Cardiac septum (tissue), 1 donor: ENCODE results near the gene SLC25A38. TPM values are rescaled to one million over a fixed set of nuclear protein-coding genes. Genes with fewer than 3 reads are reported as not detected.
A peak's percentile ranks its signal among the peaks of the same experiment; 100 is the strongest.
"Not testable (repeated sequence)": the region's sequence is repeated elsewhere in the genome, so short reads cannot be mapped to it uniquely, and the experiment has no call there.

Experiments
- DNase-seq: peaks from one replicate; pipeline ENCODE4 v3.0.0-alpha.2; 2020; ENCODE audit warnings: low spot score
- intact Hi-C: fragments of 100-400 bp; cut with DNase I; formaldehyde crosslinking; loops from one replicate; pipeline ENCODE4 v1.14.0; 2022
- total RNA-seq: library from RNA; stranded (reverse); fragmentation: NEBNext Ultra II Directional; extraction: Animal tissue kit (Norgen Biotek cat#: 25700); gene quantifications from one replicate; pipeline ENCODE4 v1.2.1, GENCODE V29; 2021
- donor health status: DM: no; HTN: no; CAD: no.

The SLC25A38 gene
- total RNA-seq, 1 donor from 2014 or later = 14.6 TPM

DNA sequence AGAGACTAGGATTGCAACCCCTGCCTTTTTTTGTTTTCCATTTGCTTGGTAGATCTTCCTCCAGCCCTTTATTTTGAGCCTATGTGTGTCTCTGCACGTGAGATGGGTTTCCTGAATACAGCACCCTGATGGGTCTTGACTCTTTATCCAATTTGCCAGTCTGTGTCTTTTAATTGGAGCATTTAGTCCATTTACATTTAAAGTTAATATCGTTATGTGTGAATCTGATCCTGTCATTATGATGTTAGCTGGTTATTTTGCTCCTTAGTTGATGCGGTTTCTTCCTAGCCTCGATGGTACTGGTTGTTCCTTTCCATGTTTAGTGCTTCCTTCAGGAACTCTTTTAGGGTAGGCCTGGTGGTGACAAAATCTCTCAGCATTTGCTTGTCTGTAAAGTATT lies 12.7 kb upstream of the SLC25A38 start:
- intact Hi-C loops = not testable (repeated sequence)

DNA sequence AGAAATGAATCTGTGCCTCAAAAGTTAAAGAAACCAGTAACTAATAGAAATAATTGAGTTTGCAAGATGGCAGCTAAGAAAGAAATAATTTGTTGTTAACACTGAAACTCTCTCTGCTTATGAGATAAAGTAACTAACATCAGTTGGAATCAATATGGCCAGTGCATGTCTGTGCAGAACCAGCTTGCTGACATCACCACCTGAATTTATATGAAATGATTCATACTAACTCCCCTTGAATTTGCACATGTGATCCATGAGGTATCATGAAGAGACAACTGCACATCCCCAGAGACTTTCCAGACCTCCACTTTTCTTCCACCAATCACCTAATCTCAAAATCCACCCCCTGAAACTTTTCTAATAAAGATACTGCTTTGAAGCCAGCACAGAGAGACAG lies 10.3 kb upstream of the SLC25A38 start:
- no peak for DNase-seq
- intact Hi-C loops = no loop called here

More for the DNA sequence above, 12.7 kb upstream of the SLC25A38 start:
- DNase-seq = not testable (repeated sequence)

DNA sequence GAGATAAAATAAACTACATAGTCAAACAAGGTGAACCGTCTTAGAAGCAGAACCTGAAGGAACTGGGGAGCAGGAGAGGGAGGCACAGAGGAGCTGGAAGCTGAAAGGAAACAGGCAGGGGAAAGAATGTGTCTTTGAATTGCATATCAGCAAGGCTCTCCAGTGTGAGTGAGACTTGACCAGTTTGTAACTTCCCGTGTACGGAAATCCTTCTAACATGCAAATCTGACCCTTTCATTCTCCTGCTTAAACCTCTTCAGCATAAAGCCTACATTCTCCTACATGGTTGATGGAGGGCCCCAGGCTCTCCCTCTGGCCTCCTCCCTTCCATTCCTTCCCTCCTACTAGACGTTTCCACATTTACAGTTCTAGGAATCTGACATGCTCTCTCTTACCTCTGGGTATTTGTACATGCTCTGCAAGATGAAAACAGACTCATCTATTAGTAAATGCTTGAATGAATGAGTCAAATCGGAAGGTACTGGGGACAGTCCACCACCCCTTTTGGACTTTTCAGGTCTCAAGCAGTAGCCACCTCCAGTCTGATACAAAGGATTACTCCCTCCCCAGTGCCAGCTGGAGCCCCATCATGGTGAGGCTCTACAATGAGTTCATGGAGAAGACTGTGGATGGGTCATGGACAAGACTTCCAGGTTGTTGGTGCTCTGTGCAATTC lies 6.1 kb upstream of the SLC25A38 start:
- intact Hi-C loops = no loop called here
- DNase-seq = no peak

DNA sequence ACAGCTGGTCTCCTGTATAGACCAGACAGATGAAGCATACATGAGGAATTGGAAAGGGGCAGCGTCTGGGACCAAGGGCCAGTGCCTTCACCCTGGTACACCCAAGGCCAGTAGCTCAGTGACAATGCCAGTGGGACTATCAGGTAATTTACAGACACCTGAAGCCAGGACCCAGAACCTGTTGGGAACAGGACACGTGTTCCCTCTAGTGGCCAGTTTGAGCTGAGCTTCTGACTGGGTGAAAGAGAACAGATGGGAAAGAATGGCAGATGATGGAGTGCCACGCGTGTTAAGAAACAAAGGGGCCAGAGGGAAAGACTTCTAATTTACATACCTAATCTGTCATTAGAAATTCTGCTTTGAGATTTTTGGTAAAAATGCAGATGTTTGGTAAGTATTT lies 5.1 kb upstream of the SLC25A38 start:
- intact Hi-C loops = no loop called here
- no peak for DNase-seq

DNA sequence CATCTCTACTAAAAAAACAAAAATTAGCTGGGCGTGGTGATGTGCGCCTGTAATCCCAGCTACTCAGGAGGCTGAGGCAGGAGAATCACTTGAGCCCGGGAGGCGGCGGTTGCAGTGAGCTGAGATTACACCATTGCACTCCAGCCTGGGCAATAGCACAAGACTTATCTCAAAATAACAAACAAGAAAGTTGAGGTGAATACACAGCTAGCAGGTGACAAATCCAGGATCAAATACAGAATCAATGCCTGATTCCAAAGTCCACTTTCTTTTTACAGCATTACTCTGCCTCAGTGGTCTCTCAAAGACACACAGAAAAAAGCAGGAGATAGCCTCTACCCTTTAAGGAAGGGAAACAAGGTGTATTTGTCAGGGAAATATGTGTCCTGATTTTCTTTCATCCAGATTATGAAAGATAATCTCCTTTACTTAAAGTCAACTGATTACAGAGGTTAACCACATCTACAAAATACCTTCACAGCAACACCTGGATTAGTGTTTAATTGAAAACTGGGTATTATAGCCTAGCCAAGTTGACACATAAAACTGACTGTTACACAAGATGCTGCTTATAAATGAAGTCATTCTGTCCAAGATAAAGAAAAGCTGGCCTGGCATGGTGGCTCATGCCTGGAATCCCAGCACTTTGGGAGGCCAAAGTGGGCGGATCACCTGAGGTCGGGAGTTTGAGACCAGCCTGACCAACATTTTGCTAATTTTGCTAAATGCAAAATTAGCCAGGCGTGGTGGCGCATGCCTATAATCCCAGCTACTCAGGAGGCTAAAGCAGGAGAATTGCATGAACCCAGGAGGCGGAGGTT lies 4.0 kb upstream of the SLC25A38 start:
- no peak for DNase-seq
- intact Hi-C loops = no loop called here

DNA sequence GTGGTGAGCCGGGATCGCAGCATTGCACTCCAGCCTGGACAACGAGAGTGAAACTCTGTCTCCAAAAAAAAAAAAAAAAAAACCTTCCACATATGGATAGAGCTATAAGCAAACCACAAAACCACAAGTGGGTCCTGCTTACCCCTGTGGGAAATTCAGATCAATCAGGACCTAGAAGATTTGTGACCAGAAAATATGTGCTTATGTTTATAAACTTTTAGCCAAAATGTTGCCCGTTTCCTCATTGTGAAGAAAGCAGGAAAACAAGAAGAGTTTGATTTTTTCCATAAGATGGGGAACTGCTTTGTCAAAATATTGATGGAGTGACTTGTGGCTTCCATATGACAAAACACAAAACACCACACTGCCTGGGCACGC lies 3.4 kb upstream of the SLC25A38 start:
- intact Hi-C loops = loop anchor here (5.0 to 10.0 kb wide), 2 partner anchors 245 to 272 kb away; partner anchors contain the start of genes GORASP1 and TTC21A

DNA sequence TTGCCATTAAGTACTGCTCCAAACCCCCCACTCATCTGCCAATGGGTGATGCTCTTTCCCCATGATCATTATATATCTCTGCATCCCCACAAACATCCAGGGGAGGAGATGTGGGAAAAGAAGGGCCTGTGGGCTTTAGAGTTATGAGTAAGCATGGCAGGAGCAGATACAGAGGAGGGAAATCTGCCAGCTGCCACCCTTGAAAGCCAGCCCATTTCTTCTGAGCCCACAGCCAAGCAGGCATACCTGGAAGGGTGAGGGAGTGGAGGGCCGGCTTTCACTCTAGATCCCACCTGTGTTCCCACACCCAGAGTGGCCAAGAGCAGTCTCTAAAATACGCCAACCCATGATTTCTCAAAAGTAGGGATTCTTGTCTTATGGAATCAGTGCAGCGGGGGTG lies 1.7 kb upstream of the SLC25A38 start:
- DNase-seq = no peak
- intact Hi-C loops = loop anchor here (5.0 to 10.0 kb wide), 2 partner anchors 247 to 274 kb away; partner anchors contain the start of genes GORASP1 and TTC21A

More for the DNA sequence above, 3.4 kb upstream of the SLC25A38 start:
- DNase-seq = no peak

DNA sequence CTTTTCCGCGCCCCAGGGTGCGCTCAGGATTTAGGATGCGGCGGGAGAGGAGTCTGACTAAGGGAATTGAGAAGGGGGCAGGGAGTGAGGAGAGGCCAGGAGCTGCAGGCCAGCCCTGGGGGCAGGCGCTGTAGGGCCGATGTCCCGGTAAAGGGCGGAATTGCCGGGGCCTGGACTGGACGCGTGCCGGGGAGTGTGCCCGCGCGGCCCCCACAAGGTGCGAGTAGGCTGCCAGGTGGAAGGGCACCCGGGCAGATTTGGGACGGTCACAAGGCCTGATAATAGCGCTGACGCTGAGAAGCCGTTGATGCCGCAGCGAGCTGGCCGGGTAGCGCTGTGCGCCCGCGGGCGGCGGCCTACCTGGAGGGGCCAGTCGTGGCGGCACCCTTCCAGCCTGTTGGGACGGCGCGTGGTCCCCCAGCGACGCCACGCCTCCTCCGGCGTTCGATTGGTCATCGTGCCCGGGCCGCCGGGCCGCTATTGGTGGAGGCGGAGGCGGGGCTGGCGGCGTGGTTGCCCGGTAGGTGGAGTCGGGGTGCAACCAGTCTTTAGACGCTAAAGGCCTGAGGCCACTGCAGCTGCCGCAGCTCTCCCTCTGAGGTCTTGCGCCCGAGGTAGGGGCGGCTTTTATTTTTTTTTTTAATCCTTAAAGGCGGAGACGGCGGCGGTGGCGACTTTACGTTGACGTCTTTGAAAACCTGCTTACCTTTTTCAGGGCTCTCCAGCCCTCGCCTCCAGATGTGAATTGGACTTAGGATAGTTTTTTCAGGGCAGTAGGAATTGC lies 903 bp downstream of the SLC25A38 start:
- peak; percentile 98 for DNase-seq
- intact Hi-C loops = loop anchor here (1.0 to 10.0 kb wide), 3 partner anchors 22 to 277 kb away; partner anchors contain the start of genes GORASP1, RPSA and TTC21A

DNA sequence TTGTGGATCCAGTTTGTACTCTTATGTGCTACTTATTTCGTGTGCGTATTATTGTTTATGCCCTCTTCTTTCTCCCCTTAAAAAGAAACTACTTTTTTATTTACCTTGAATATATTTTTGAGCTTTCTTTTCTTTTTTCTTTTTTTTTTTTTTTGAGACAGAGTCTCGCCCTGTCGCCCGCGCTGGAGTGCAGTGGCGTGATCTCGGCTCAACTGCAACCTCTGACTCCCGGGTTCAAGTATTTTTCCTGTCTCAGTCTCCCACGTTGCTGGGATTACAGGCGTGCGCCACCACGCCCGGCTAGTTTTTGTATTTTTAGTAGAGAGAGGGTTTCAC lies 1.5 kb downstream of the SLC25A38 start:
- intact Hi-C loops = loop anchor here (1.0 to 10.0 kb wide), 3 partner anchors 22 to 277 kb away; partner anchors contain the start of genes GORASP1, RPSA and TTC21A
- no peak for DNase-seq

DNA sequence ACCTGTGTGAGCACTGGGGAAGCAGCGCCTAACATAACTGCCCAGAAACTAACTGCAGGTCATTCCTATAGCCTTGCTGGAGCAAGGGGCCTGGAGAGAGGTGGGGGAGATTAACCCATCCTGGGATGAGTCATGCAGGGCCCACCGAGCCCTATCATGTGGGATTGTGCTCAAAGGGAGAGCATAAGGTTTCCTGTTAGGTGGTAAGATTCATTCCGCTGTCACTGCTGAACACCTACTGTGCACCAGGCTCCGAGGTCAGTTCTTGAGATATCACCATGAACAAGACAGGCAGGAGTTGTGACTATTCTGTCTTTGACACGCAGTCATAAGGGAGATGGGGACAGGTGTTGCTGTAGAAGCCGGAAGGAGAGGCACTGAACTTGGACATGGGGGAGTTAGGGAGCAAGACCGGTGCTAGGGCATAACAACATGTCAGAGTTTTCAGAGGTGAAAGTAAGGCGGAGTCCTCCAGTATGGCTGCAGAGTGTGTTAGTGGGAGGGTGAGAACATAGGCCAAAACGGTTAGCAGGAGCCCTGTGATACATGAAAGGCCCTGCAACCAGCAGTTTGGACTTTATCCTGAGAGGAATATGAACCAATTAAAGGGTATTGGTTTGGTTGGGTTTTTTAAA lies 2.4 kb downstream of the SLC25A38 start:
- no peak for DNase-seq
- intact Hi-C loops = loop anchor here (10.0 kb wide), 1 partner anchor 251 kb away; no protein-coding TSS in a partner anchor

DNA sequence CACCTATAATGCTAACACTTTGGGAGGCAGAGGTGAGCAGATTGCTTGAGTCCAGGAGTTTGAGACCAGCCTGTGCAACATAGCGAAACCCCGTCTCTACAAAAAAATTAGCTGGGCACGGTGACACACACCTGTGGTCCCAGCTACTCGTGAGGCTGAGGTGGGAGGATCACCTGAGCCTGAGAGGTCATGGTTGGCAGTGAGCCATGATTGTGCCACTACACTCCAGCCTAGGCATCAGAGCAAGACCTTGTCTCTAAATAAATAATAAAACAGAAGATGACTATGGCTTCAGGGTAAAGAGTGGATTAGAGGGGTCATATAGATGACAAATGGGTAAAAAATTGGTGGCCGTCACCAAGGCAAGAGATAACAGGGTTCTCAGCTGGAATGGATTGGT lies 3.1 kb downstream of the SLC25A38 start:
- intact Hi-C loops = loop anchor here (10.0 kb wide), 1 partner anchor 252 kb away; no protein-coding TSS in a partner anchor
- DNase-seq = no peak

DNA sequence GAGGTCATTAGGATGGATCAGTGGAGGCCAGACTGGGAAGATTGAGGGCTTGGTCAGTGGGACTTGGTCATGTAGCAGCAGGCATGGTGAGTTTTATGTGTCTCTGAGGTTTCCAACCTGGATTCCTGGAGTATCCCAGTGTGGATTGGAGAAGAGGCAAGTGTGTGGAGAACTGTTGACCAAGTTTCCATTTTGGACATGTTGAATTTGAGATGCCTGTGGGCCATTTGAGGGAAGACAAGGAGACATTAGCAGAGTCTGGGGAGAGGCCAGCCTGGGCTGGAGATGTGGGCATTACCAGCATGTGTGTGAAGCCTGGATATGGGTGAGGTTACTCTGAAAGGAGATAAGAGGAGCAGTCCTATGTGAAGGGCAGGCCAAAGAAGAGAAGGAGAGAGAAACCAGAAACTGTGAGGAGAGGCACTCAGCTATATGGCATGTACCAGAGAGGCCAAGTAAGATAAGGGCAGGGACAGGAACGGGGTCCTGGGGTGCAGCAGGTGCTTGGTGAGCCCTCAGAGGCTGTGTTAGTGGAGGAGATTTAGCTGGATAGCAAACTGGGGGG lies 4.3 kb downstream of the SLC25A38 start:
- DNase-seq = no peak
- intact Hi-C loops = loop anchor here (10.0 kb wide), 1 partner anchor 253 kb away; no protein-coding TSS in a partner anchor

DNA sequence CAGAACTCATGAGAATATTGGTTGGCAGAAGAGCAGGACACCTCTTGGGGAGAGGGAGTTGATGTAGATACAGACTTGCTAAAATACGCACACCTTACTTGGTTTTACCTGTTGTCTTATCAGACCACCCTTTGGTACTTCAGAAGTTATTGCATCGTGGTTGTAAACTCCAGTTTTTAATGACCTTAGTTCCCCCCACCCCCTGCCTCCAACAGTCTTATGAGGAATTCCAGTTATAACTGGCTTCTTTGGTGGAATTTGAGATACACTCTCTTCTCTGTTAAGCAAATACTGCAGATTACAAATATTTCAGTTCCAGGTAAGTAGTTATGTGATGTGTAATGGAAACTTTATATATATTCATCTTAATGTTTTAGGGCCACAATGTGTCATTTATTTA lies 5.0 kb downstream of the SLC25A38 start:
- intact Hi-C loops = loop anchor here (10.0 kb wide), 1 partner anchor 253 kb away; no protein-coding TSS in a partner anchor
- no peak for DNase-seq

DNA sequence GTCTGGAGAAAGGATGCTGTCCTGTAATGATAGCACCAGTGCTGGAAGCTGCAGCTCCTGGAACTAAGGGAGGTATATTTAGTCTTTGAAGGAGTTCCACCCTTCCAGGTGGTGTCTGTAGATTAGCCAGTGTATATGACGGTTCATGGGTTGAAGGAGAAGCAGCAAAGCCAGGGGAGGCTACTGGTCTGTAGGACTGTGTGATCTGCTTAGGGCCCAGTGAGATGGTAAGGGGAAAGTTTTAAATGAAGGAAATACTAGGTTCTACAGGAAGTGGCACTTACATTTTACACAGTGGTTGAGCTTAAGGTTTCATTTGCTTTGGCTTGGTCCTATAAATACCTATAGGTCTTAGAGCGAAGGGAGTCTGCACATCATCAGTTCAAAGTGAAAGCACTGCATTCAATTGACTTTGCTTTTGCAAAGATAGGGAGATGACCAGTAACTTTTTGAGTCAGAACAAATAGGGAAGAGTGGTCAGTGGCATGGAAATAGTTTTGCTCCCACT lies 5.6 kb downstream of the SLC25A38 start:
- DNase-seq = no peak
- intact Hi-C loops = loop anchor here (10.0 kb wide), 1 partner anchor 254 kb away; no protein-coding TSS in a partner anchor

DNA sequence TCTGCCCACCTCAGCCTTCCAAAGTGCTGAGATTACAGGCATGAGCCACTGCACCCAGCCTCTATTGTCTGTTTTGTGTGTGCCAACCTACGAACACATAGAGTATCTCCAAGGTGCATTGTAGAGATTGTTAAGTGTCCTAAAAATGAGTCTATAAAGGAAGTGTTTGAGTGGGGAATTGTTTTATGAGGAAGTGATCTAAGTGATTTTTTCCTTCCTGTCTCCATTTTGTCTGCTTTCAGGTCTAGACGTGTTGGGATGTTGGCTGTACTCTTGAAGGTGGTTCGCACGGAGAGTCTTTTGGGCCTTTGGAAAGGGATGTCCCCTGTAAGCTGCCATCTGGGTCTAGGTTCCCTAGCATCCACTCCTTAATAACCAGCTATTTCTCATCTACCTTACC lies 7.0 kb downstream of the SLC25A38 start:
- DNase-seq = no peak
- intact Hi-C loops = no loop called here

DNA sequence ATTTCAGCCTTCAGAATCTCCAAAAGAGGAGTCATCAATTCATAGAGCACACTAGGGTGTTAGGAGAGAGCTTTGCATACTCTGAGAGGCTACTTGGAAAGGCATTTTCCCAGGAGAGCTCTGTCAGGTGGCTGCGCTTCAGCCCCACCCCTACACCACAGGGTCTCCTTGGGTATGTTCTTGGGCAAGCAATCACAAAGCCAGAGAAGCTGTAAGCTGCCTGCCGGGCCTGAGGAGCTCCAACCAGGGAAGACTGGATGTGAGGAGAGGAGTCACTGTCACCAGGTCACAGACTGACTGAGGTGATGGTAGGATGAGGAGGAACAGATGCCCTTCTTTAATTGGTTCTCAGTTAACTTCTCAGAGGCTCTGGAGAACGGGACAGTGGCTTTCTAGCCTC lies 13.5 kb downstream of the SLC25A38 start:
- intact Hi-C loops = no loop called here
- DNase-seq = no peak

DNA sequence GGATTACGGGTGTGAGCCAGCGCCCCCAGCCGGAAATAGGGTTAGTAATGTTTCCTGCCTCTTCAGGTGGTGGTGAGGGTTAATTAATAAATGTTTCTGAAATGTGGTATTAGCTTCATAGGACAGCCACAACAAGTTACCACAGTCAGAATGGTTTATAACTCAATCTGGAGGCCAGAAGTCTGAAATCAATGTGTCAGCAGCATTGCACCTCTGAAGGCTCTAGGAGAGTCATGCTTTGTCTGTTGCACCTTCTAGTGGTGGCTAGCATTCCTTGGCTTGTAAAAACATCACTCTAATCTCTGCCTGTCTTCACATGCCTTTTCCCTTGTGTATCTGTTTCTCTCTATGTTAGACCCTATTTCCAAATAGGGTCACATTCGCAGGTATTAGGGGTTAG lies 15.5 kb downstream of the SLC25A38 start:
- no peak for DNase-seq
- intact Hi-C loops = no loop called here

DNA sequence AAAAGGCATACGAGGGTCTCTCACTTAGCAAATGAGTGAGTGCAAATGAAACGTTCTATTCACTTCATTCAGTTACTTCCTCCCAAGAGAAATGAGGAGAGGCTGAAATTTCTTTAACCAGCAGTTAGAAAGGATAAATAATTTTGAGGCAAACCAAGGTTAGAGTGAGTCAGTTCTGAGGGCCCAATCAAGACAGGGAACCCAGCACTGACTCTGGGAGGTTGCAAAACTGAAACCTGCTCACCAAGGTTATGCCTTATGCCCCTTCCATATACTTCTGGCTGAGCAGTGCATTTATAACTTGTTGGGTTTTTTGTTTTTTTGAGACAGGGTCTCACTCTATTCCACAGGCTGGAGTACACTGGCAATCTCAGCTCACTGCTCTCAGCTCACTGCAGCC lies 18.8 kb downstream of the SLC25A38 start:
- no peak for DNase-seq
- intact Hi-C loops = no loop called here
